Stimulated activated CD8-positive, alpha-beta memory T cell treated with anti-CD3 and anti-CD28 coated beads, Interleukin-4, amount 100 ng/mL, for 48 hours (primary cell): Measurements from ENCODE around the gene KCTD11.

Experiments
- DNase-seq: peaks from one replicate; pipeline ENCODE4 v3.0.0-alpha.2; 2020

KCTD11 gene

GRCh38 chr17:7351665-7352502 is at the start of gene KCTD11:
TSS of gene KCTD11 (plus strand) at chr17:7352162.
- DNase-seq: peak; percentile 85

DNA sequence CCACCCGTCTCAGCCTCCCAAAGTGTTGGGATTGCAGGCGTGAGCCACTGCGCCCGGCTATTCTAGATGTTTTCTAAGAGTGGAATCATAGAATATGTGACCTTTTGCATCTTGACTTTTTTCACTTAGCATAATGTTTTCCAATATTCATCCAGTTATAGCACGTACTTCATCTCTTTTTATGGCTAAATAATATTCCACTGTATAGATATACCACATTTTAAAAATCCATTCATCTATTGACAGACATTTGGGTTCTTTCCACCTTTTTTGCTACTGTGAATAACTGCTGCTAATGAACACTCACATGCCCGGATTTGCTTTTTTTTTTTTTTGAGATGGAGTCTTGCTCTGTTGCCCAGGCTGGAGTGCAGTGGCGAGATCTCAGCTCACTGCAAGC is 47.8 kb upstream of the KCTD11 start:
- no peak for DNase-seq

GRCh38 chr17:7306911-7307685 is 44.9 kb upstream of the KCTD11 start, which contains the start of gene EIF5A:
TSS of gene EIF5A (plus strand) at chr17:7307628. CDS start at chr17:7309636, 2,008 bp downstream.
- DNase-seq: peak; percentile 100

DNA sequence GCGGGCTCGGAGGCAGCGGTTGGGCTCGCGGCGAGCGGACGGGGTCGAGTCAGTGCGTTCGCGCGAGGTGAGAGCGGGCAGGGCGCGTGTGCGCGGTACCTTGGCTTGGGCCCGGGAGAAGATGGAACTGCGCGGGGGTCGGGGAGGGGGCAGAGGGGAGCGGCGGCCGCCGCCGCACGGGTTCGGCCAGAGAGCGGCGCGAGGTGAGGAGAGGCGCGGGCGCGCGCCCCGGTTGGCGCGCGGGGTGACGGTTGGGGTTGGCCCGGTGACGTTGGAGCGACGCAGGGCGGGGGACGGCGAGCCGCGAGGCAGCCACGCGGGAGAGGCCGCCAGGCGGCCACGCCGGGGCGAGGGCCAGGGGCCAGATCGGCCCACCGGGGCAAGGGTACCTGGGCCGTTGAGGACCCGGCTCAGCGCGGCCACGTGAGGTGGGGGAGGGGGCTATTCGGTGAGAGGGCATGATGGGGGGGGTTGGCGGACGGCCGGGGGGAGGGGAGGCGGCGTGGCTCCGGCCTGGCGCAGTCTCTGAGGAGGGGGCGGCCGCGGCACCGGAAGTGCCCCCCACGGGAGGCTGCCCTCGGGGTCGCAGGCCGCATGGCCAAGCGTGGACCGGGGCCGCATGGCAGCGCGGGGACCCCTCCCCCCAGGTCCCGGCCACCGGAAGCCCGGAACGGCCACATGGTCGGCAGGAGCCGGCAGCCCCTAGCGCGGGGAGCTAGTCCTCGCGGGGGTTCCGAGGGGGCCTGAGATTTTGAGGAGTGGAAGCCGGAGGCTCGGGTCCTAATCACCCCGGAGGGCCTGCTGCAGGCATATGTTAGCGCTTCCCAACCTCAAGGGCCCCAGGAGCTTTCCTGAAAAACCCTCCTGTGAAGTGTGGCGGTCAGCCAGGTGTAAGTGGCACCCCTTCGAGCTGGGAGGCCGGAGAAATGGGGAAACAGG is 44.0 kb upstream of the KCTD11 start:
- peak; percentile 58 for DNase-seq

GRCh38 chr17:7308625-7309433 is 43.1 kb upstream of the KCTD11 start:
- DNase-seq: peak; percentile 83

GRCh38 chr17:7309628-7310027 is 42.3 kb upstream of the KCTD11 start:
- DNase-seq: no peak

GRCh38 chr17:7311110-7311705 is 40.8 kb upstream of the KCTD11 start:
- DNase-seq: no peak

DNA sequence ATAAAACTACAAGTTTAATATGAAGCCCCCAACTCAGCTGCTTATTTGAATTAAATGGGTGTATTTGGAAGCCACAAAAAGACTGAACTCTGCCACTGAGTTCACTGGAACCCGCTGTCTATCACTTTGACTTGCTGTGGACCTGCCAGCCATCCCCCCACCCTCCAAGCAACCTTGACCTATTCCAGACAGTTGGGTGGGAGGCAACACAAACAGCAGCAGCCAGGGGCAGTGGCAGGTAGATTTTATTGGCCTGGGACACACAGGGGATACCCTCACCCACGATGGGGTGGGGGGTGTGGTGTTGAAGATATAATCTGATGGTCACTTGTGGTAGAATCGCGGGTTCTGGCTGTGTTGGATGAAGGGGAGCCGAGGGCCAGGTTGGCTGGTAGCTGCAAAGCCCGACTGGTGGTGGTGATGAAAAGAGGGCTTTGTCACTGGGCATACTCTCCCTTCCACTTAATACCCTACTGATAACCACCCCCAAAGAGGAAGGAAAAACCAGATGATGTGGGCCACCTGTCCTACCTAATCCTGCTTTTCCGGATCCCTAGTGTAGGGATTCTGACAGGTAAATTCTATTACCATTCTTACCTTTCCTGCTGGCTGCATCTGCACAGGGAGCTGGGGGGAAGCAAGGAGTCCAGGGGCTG is 39.4 kb upstream of the KCTD11 start:
- no peak for DNase-seq

- DNase-seq: peak; percentile 49
Observed at GRCh38 chr17:7313088-7313889, 38.7 kb upstream of the KCTD11 start.

DNA sequence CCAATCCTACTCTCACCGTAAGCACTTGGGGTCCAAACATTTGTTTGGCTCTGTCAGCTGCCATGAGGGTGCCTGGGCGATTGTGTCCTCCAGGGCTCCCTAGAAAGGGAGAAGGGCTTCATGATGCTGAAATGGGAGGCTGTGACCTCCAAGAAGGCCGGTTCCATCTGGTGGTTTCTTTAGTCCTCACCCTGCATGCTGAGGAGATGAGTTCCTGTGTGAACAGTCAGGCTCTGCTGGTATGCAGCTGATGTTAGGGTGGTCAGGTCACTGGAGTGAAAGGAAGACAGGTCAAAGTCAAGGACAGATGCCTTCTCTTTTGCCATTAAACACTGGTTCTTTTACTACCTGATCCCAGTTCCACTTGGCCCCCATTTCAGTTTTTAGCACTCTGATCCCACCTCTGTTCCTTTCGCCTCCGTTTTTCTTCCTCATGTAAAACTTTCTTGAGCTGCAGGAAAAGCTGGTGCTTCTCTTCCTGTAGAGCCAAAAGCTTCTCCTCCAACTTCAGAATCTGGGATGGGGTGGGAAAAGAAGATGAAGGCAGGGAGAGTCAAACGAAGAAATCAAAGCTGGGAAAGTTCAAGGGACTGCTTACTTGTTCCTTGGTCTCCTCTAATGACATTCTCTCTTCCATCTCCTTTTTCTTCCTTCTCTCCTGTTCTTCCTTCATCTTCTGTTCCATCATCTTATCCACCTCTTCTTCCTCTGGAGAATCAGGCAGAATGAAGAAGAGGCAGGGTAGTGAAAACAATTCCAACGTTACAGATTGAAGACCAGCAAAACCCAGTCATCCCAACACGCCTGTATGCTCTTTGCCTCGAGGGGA is 37.9 kb upstream of the KCTD11 start:
- peak; percentile 45 for DNase-seq

DNA sequence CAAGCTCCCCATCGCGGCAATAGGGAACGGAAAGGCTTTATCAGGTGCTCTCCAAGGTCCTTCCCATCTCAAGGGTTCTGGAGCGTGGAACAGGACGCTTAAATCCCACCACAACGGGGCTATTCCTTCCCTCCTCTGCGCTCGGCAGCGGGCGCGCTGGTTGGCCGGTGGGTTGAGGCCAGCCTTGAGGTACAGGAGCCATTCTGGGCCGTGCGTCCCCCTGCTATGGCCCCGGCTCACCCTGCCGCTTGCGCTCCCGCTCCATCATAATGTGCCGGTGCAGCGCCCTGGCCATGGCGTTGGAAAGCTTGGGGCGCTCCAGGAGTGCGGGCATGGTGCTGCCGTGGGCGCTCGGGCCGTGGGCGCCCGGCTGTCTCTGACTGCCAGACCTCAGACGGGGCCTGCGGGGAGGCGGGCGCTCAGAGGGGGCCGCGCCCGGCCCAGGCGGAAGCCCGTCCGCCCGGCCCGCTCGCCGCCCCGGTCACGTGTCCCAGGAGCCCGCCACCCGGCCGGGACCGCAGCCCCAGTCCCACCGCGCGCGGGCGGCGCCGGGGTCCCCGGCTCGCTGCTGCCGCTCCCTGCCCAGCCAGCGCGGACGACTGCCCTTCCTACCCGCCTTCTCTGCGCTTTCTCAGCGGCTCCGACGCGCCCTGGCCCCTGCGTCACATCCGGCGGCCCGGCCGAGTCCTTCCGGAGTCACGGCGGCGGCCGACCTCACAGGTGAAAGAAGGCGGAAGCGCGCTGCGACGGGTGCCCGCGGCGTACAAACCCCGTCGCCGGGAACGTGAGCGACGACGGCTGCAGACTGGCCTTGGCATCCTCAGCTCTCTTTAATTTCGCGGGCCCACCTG is 37.0 kb upstream of the KCTD11 start, which contains the start of gene GPS2:
Gene GPS2, minus strand, starts transcription at position 642 of the 851 bp plus-strand sequence. Its CDS starts 308 bp downstream, at position 334.
- peak; percentile 96 for DNase-seq

- no peak for DNase-seq
Observed at GRCh38 chr17:7315570-7316235, 36.3 kb upstream of the KCTD11 start.

DNA sequence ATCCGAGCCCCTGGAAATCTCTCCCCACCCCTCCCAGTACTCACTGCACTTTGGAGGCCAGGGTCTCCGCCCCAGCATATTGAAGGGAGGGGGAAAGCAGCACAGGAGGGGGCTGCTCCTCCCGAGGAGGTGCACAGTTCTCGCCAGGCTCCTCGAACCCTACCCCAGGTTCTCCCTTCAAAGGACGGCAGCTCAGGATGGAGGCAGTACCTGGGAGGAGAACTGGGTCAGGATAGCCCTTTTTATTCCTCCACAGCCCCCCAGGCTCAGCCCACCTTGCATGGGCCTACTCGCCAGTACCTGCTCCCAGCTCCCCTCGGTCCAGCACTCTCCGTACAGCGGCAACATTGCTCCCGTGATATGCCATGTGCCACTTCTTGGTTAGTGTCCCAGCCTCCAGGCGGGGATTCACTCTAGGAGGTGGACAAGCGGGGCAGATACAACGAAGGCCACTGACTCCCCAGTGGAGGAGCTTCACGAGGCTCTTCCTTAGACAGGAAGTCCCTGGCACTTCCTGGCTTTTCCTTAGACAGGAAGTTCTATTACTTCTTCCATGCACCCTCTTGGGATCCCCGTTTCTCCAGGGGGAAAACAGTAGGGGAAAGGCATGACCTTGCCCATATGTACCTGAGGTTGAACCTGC is 34.7 kb upstream of the KCTD11 start:
- DNase-seq: no peak

DNA sequence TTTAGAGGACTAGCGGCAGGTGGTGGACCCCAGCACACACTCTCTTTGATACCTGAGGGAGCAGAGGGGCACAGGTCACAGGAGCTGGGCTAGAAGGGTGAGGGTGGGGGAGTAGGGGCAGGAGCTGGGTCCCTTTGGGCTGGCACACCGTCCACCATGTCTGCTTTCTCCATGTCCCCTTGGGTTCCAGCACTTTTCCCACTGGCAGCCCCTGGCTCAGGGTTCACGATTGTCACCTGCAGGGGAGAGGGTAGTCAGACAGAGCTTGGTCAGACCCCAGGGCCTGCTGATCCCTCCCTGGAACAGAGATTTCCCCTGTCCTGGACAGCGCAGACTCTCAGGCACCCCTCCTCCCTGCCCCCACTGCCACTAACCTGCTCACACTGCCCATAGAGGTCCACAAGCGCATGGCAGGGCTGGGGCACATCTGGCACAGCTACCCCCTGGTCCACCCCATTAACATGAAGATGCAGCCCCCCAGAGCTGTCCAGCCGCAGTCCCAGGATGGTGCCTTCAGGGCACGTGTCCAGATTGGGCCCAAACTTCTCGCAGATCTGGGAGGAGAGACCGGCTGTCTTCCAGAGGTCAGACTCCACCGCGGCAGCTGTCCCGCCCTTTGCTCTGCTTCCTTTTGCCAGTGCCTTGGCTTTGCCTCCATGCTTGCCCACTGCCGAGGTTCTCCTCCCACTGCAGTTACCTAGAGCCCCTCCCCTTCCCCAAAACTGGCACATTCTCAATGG is 33.7 kb upstream of the KCTD11 start:
- DNase-seq: no peak

DNA sequence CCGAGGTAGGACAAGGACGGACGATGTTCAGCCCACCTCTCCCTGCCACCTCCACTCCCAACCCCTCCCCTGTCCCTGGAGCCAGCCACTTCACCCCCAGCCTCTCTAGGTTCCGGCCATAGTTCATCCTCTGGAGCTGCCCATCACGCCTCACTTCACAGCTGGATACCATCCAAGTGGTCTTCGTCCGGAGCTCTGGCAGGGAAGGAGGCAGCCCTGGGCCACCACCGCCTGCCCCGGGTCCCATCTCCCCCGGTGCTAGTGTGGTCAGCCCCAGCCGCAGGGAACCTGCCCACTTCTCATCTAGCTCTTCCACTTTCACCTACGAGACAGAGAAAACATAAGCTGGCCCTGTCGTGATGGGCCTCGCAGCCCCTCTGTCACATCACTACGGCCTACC is 30.5 kb upstream of the KCTD11 start:
- no peak for DNase-seq
